Measurements from ENCODE around the gene LYVE1.
A peak's percentile ranks its signal among the peaks of the same experiment; 100 is the strongest.
"Not testable (repeated sequence)": the region's sequence is repeated elsewhere in the genome, so short reads cannot be mapped to it uniquely, and the experiment has no call there.

LYVE1 gene

DNA sequence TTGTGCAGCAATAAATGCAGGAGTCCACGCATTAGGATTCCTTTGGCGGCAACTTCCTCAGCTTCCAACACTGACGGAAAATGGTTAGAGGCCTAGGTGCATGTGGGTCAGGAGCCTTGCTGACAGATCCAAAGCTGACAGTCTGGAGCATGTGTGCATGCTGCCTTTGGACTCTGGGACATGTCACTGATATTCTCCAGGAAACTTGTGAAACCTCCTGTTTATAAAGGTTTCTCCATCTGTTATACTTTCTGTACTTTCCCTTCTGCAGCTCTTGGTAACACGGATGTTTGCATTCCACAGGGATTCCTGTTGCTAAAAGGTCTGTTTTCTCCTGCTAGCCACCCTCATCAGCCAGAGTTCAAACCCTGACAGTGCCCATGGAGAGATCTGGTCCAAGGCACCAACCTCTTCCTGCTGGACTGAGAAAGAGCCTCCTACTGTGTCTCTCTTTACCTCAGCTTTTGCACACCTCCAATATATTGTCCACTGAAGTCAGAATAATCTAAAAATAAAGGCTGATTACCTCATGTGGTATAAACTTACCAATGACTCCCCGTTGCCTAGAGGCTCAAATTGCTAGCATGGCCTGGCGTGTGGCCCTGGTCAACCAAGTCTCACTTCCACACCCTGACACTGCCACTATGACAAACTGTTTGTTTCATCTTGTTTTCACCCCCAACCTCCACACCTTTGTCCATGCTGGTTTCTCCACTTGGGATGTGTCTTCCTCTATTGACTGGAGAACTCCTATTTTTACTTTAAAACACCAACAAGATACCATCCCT lies 31.1 kb upstream of the LYVE1 start:
- no peak overlapping the region for H2AFZ ChIP-seq (ENCODE audit: low read length)
- no peaks in the 10 kb centered on the region for H4K20me1 ChIP-seq (ENCODE audit: insufficient read depth, low read length)
- TF ChIP-seq EZH2phosphoT487 (IDR thresholded peaks at IDR 0.05; ENCODE audit: low read length) (no peak), EZH2 (optimal IDR thresholded peaks at IDR 0.05; ENCODE audit: low read depth, low read length) (no peak), CTCF (IDR thresholded peaks at IDR 0.05; ENCODE audit: low read length) (no peak)
- H3K79me2 ChIP-seq (ENCODE audit: low read length), result no peaks in the 10 kb centered on the region
- no peak overlapping the region for H3K4me2 ChIP-seq (ENCODE audit: low read depth, low read length)
- no peak for DNase-seq
- no peaks in the 10 kb centered on the region for H3F3A ChIP-seq (ENCODE audit: insufficient read depth, low read length)
- H3K9me2 ChIP-seq (replicated peaks; ENCODE audit: insufficient read depth, low read length), result no peaks in the 10 kb centered on the region
- H3K4me1 ChIP-seq (ENCODE audit: low read length), result peaks cover 13% of the 10 kb centered on the region
- no peaks in the 10 kb centered on the region for H3K9me3 ChIP-seq (replicated peaks; ENCODE audit: insufficient read depth, low read length)
- H3K4me3 ChIP-seq (ENCODE audit: low read length), result no peak overlapping the region
- no peaks in the 10 kb centered on the region for H3K36me3 ChIP-seq (replicated peaks; ENCODE audit: insufficient read depth, low read length)
- no peak overlapping the region for H3K9ac ChIP-seq (ENCODE audit: low read length)
- no peaks in the 10 kb centered on the region for H3K27me3 ChIP-seq (replicated peaks; ENCODE audit: insufficient read depth, low read length)
- no peak overlapping the region for H3K27ac ChIP-seq (ENCODE audit: low read length)

- H3K9me2 ChIP-seq (replicated peaks; ENCODE audit: insufficient read depth, low read length), result no peaks in the 10 kb centered on the region
- no peaks in the 10 kb centered on the region for H3K79me2 ChIP-seq (ENCODE audit: low read length)
- H3K9ac ChIP-seq (ENCODE audit: low read length), result no peak overlapping the region
- H4K20me1 ChIP-seq (ENCODE audit: insufficient read depth, low read length), result no peaks in the 10 kb centered on the region
- H3F3A ChIP-seq (ENCODE audit: insufficient read depth, low read length), result no peaks in the 10 kb centered on the region
- no peak overlapping the region for H2AFZ ChIP-seq (ENCODE audit: low read length)
- no peaks in the 10 kb centered on the region for H3K9me3 ChIP-seq (replicated peaks; ENCODE audit: insufficient read depth, low read length)
- DNase-seq, result no peak
- H3K4me3 ChIP-seq (ENCODE audit: low read length), result no peak overlapping the region
- H3K4me2 ChIP-seq (ENCODE audit: low read depth, low read length), result no peak overlapping the region
- TF ChIP-seq EZH2 (optimal IDR thresholded peaks at IDR 0.05; ENCODE audit: low read depth, low read length), result no peak
- no peak for TF ChIP-seq EZH2phosphoT487 (IDR thresholded peaks at IDR 0.05; ENCODE audit: low read length)
- TF ChIP-seq CTCF (IDR thresholded peaks at IDR 0.05; ENCODE audit: low read length), result no peak
- no peaks in the 10 kb centered on the region for H3K27me3 ChIP-seq (replicated peaks; ENCODE audit: insufficient read depth, low read length)
- H3K36me3 ChIP-seq (replicated peaks; ENCODE audit: insufficient read depth, low read length), result no peaks in the 10 kb centered on the region
- peaks cover 13% of the 10 kb centered on the region for H3K4me1 ChIP-seq (ENCODE audit: low read length)
- no peak overlapping the region for H3K27ac ChIP-seq (ENCODE audit: low read length)
These were observed 30.4 kb upstream of the LYVE1 start for GRCh38 chr11:10598816-10599215.

GRCh38 chr11:10597877-10598351 lies 29.4 kb upstream of the LYVE1 start:
- Histone ChIP-seq H4K20me1 (ENCODE audit: insufficient read depth, low read length) (no peaks in the 10 kb centered on the region), H3K36me3 (replicated peaks; ENCODE audit: insufficient read depth, low read length) (no peaks in the 10 kb centered on the region), H3K27me3 (replicated peaks; ENCODE audit: insufficient read depth, low read length) (no peaks in the 10 kb centered on the region), H2AFZ (ENCODE audit: low read length) (no peak overlapping the region), H3K4me3 (ENCODE audit: low read length) (no peak overlapping the region), H3F3A (ENCODE audit: insufficient read depth, low read length) (no peaks in the 10 kb centered on the region), H3K27ac (ENCODE audit: low read length) (no peak overlapping the region), H3K4me2 (ENCODE audit: low read depth, low read length) (0 out of 2 replicates have a peak overlapping the region, but pooled peaks have one; percentile 3), H3K79me2 (ENCODE audit: low read length) (no peaks in the 10 kb centered on the region), H3K9ac (ENCODE audit: low read length) (no peak overlapping the region), H3K9me2 (replicated peaks; ENCODE audit: insufficient read depth, low read length) (no peaks in the 10 kb centered on the region), H3K9me3 (replicated peaks; ENCODE audit: insufficient read depth, low read length) (no peaks in the 10 kb centered on the region), H3K4me1 (ENCODE audit: low read length) (peaks cover 13% of the 10 kb centered on the region)
- TF ChIP-seq EZH2phosphoT487 (IDR thresholded peaks at IDR 0.05; ENCODE audit: low read length) (no peak), CTCF (IDR thresholded peaks at IDR 0.05; ENCODE audit: low read length) (no peak), EZH2 (optimal IDR thresholded peaks at IDR 0.05; ENCODE audit: low read depth, low read length) (no peak)
- peak; percentile 7 for DNase-seq

DNA sequence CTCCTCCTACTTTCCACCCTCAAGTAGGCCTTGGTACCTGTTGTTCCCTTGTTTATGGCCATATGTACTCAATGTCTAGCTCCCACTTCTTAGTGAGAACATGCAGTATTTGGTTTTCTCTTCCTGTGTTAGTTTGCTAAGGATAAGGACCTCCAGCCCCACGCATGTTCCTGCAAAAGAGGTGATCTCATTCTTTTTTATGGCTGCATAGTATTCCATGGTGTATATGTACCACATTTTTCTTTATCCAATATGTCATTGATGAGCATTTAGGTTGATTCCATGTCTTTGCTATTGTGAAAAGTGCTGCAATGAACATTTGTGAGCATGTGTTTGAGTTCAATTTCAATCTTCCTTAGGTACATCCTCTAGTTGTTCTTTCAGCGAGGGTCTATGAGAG lies 27.4 kb upstream of the LYVE1 start:
- H3K9me2 ChIP-seq (replicated peaks; ENCODE audit: insufficient read depth, low read length); H3K9ac ChIP-seq (ENCODE audit: low read length); H3K27me3 ChIP-seq (replicated peaks; ENCODE audit: insufficient read depth, low read length); H4K20me1 ChIP-seq (ENCODE audit: insufficient read depth, low read length); H2AFZ ChIP-seq (ENCODE audit: low read length); DNase-seq; H3K4me2 ChIP-seq (ENCODE audit: low read depth, low read length); H3K9me3 ChIP-seq (replicated peaks; ENCODE audit: insufficient read depth, low read length); H3K79me2 ChIP-seq (ENCODE audit: low read length); H3F3A ChIP-seq (ENCODE audit: insufficient read depth, low read length); H3K4me3 ChIP-seq (ENCODE audit: low read length); H3K36me3 ChIP-seq (replicated peaks; ENCODE audit: insufficient read depth, low read length); H3K27ac ChIP-seq (ENCODE audit: low read length): not testable (repeated sequence)
- H3K4me1 ChIP-seq (ENCODE audit: low read length), result peaks cover 13% of the 10 kb centered on the region

Measured in MM.1S (cell line).